T47D (cell line): ENCODE results near the gene TNPO3.
"Not testable (repeated sequence)": the region's sequence is repeated elsewhere in the genome, so short reads cannot be mapped to it uniquely, and the experiment has no call there.

ENCODE experiments used
- DNase-seq, 2 experiments: peaks; one replicate each; pipeline versions ENCODE4 v3.0.0 to v3.0.0-alpha.2; 2011 to 2012; ENCODE audit warnings: low read depth in 1 of 2, low spot score in 1 of 2
- JUND ChIP-seq: IDR thresholded peaks from 2 replicates; pipeline ENCODE4 v1.6.1; 2012; ENCODE audit warnings: low read depth
- in situ Hi-C: cut with HindIII; loops from 2 replicates; pipeline ENCODE4 v1.10.0; 2016; ENCODE audit warnings: low sequenced_read_pairs, low pct_unique_long_range_greater_than_20kb

The TNPO3 gene

DNA sequence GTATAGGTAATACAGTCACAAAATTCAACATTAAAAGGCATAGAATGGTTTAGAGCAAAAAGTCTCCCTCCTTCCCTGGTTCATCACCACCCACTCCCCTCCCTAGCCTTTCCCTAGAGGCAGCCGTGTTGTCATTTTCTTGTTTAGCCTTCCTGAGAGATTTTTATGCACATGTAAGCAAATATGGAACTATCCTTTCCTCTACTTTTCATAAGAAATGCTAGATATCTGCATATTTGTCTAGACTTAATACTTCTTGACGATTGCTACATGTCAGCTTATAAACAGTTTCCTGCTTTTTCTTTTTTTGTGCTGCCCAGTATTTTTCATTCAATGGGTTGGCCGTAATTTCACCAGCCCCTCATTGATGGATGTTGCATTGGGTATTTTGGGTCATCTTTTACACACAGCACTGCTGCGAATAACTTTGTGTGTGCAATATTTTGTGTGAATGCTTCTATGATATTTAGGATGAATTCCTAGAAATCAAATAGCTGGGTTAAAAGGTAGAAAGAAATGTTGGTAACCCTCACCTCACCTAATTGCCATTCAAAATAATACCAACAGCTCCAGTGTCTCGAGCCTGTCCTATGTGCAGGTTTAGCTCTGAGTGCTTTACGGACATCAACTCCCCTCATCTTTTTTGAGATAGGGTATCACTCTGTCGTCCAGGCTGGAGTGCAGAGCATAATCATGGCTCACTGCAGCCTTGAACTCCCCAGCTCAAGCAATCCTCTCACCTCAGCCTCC lies 110.2 kb downstream of the TNPO3 start:
- no peak for TF ChIP-seq JUND
- in situ Hi-C loops, result no loop called here
- DNase-seq, result no peak

DNA sequence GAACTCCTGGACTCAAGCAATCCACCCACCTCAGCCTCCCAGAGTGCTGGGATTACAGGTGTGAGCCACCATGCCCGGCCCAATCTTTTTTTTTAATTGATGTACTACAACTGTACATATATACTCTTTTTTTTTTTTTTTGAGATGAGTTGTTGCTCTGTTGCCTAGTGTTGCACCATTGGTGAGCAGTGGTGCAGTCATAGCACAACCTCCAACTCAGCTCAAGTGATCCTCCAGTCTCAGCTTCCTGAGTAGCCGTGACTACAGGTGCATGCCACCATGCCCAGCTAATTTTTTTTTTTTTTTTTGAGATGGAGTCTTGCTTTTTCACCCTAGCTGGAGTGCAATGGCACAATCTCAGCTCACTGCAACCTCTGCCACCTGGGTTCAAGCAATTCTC lies 111.7 kb downstream of the TNPO3 start:
- in situ Hi-C loops, DNase-seq: not testable (repeated sequence)

DNA sequence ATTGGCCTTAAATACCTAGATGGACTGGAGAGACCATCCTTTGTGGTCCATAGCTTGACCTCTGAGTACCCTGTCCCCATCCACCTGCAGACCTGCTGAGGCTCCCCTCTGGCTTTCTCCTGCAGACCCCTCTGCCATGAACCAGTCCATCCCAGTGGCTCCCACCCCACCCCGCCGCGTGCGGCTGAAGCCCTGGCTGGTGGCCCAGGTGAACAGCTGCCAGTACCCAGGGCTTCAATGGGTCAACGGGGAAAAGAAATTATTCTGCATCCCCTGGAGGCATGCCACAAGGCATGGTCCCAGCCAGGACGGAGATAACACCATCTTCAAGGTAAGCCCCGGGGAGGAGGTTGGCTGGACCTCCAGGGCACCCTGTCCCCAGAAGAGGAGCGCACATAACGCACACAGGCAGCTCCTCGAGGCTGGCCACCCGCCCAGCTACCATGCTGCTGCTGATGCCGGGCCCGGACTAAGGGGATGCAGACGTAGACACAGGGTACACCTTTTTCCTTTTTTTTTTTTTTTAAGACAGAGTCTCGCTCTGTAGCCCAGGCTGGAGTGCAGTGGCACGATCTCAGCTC lies 112.9 kb downstream of the TNPO3 start:
- no peak for DNase-seq
- TF ChIP-seq JUND, result no peak
- in situ Hi-C loops, result no loop called here

DNA sequence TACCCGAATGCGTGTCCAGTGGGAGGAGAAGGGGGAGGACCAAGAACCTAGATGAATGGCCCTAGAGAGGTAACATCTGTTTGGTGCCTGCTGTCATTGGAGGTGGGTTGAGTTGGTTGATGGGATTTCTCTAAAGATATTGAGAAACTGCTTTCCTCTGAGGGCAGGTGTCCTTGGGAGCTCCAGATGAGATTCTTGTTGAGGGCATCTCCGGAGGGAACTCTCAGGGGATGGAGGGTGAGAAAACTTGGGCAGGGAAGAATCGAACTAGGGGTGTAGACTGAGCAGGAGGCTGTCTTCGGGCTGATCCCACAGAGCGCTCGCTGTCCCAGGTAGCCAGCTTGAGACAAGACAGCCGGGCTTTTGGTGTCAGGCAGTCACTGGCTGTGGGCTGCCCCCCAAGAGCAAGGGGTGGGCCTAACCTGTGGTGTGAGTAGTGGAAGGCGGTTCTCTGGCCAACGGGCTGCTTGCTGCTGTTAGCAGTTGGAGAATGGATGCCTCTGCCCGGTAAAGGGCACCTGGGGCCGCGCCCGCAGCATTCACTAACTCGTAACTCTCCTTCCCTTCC lies 113.5 kb downstream of the TNPO3 start:
- no peak for TF ChIP-seq JUND
- no peak for DNase-seq
- in situ Hi-C loops, result no loop called here

- in situ Hi-C loops, result no loop called here
- TF ChIP-seq JUND, result no peak
- no peak for DNase-seq
Measured at GRCh38 chr7:128940494-128941322, 114.2 kb downstream of the TNPO3 start.

GRCh38 chr7:128939861-128940410 lies 115.0 kb downstream of the TNPO3 start:
- in situ Hi-C loops, result no loop called here
- no peak for TF ChIP-seq JUND
- no peak for DNase-seq

- TF ChIP-seq JUND, result no peak
- in situ Hi-C loops, result no loop called here
- DNase-seq, result no peak
Measured at GRCh38 chr7:128939075-128939860, 115.6 kb downstream of the TNPO3 start.

DNA sequence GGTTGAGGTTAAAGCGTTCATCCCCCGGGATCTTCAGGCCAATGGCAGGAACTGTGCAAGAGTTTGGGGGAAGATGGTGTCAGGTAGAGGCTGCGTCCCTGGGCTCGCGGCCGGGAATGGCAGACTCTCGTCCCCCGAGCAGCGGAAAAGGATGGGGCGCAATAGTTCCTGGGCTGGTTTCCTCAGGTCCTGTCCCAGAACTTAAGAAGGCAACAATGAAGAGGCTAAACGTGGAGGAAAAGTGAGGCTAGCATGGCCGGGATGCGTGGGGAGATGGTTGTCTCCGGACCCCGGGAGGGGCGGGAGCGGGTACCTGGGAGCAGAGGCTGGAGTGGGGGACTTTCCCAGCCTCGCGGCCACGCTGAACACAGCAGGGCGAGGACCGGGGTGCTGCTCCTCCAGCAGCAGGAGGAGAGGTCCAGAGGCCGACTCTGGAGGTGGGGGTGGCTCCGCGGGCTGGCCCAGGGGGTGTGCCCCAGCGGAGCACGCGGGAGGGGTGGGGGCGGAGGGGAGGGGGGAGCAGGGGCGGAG lies 116.3 kb downstream of the TNPO3 start:
- peak in 1 of 2 experiments; percentile 16 for DNase-seq
- in situ Hi-C loops, result no loop called here
- TF ChIP-seq JUND, result no peak

- peak; percentile 52 to 65 for DNase-seq
- in situ Hi-C loops, result no loop called here
- TF ChIP-seq JUND, result no peak
Measured at GRCh38 chr7:128937647-128938543, 117.0 kb downstream of the TNPO3 start, which contains the start of gene IRF5. TSS of gene IRF5 (plus strand) at chr7:128937927. CDS start at chr7:128942082, 4,155 bp downstream.

DNA sequence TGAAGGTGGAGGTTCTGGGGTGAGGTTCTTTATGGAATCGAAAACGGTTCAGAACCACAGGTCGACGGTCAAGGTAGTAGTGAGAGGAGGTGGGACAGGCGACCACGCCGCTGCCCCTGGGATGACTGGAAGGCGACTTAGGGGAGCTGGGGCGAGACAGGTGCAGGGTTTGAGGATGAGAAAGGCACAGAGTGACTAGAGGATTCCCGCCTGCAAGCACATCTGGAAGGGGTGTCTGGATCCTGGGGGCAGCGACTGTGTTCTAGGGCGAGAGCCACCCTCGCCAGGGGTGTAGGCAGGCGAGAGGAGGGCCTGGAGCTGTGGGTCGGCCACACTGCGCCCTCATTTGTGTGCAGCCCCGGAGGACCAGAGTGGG lies 117.7 kb downstream of the TNPO3 start:
- in situ Hi-C loops, result no loop called here
- no peak for DNase-seq
- TF ChIP-seq JUND, result no peak

GRCh38 chr7:128936798-128937197 lies 118.1 kb downstream of the TNPO3 start:
- DNase-seq, result no peak
- TF ChIP-seq JUND, result no peak
- in situ Hi-C loops, result no loop called here
